SU-DHL-6 (cell line): Measurements from ENCODE around the gene NUTF2.

Experiments used
- CTCF ChIP-seq: fragments of 200-600 bp; sonication (generic); IDR thresholded peaks from one replicate; pipeline ENCODE4 v1.5.1; 2017; ENCODE audit warnings: antibody characterized with exemption, mild to moderate bottlenecking, low read length, moderate library complexity; ENCODE audit not compliant: insufficient read depth, poor library complexity, severe bottlenecking
- EZH2phosphoT487 ChIP-seq: fragments of 200-600 bp; sonication (generic), shearing (Covaris generic); conservative IDR thresholded peaks from 2 replicates; pipeline ENCODE4 v1.6.1; 2018; ENCODE audit warnings: mild to moderate bottlenecking, antibody characterized with exemption, low read length, moderate library complexity, mixed read lengths

- TF ChIP-seq CTCF, result no peak
- no peak for TF ChIP-seq EZH2phosphoT487
Observed at GRCh38 chr16:67892899-67893742, 46.4 kb downstream of the NUTF2 start, which contains the start of gene PSKH1.
